GM12873 (cell line): Measurements from ENCODE around the gene HRH1.

Experiments used
- TF ChIP-seq, protein P1 (sequence below): IDR thresholded peaks from 2 replicates; pipeline ENCODE4 v1.5.1; 2012; ENCODE audit warnings: low read depth, mild to moderate bottlenecking, moderate library complexity, low read length, control low read depth; ENCODE audit not compliant: insufficient read depth; ENCODE audit errors: missing control alignments

Gene HRH1

DNA sequence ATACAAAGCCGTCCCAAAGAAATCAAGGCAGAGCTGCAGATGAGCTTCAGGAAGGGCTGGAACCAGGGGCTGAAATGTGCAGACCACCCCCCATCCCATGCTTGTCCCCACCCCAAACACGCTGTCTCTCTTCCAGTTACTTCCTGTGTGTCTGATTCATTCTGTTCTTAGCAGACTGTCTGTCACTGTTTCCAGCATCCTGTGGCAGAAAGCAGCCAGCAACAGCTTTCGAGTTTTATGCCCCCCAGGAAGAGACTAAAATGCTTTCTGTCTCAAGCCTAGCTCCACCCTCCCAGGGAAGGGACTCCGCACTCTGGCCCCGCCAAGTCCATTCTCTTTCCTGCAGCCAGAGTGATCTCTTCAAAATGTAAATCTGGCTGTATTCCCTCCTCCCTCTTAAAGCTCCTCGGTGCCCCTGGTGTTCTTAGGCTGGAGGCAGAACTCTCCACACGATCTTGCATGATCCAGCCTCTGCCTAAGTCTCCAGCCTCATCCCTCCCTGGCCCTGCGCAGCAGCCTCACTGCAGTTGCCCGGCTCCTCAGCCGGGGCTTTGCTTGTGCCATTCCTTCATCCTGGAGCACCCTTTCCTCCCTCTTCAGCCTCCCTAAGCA is 41.5 kb downstream of the HRH1 start:
- TF ChIP-seq, protein P1, sequence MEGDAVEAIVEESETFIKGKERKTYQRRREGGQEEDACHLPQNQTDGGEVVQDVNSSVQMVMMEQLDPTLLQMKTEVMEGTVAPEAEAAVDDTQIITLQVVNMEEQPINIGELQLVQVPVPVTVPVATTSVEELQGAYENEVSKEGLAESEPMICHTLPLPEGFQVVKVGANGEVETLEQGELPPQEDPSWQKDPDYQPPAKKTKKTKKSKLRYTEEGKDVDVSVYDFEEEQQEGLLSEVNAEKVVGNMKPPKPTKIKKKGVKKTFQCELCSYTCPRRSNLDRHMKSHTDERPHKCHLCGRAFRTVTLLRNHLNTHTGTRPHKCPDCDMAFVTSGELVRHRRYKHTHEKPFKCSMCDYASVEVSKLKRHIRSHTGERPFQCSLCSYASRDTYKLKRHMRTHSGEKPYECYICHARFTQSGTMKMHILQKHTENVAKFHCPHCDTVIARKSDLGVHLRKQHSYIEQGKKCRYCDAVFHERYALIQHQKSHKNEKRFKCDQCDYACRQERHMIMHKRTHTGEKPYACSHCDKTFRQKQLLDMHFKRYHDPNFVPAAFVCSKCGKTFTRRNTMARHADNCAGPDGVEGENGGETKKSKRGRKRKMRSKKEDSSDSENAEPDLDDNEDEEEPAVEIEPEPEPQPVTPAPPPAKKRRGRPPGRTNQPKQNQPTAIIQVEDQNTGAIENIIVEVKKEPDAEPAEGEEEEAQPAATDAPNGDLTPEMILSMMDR: no peak

DNA sequence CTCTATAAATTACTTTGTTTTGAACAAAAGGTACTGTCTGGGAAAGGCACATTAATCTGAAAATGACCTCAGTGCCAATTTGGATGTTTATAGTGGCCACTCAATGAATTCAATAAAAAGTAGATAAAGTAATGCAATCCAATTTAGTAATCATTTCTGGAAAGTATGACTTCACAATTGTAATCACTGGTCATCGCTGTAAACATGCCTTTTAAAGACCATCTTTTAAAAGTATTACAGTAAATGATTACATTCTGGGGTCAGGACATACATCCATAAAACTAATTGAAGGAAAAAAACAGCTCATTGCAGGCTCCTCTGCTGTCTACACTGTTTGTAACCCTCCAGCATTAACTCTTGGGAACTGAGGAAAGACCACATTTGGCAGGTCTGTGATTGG is 43.2 kb downstream of the HRH1 start:
- TF ChIP-seq, protein P1: no peak

DNA sequence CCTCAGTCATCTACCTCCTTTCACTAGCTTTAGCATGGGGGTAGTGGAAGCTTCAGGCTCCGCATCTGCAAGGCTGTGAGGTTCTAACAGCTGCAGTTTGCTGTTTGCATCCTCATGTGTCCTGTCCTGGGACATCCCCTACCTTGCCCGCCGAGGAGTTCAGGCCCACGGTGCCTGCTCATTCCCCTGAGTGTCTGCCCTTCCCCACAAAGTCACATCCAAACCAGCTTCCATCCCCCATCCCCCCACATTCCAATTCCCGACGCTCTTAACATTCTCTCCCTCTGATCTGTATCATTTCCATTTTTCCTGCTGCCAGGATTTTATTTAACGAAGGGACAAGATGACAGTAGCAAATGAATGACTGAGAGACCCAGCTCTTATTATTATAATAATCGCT is 43.8 kb downstream of the HRH1 start:
- TF ChIP-seq, protein P1: no peak

DNA sequence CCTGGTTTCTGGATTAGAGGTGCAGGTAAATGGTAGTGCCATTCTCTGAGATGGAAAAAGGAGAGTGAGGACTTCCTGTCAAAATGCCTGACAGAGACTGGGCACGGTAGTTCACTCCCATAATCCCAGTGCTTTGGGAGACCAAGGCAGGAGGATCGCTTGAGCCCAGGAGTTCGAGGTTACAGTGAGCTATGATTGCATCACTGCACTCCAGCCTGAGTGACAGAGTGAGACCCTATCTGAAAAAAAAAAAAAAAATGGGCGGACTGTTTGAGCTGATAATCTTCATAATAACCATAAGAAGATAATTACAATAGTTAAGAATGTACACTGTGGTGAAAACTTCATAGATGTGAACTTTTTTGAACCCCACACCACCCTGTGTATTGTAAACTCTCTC is 44.2 kb downstream of the HRH1 start:
- TF ChIP-seq, protein P1: no peak

DNA sequence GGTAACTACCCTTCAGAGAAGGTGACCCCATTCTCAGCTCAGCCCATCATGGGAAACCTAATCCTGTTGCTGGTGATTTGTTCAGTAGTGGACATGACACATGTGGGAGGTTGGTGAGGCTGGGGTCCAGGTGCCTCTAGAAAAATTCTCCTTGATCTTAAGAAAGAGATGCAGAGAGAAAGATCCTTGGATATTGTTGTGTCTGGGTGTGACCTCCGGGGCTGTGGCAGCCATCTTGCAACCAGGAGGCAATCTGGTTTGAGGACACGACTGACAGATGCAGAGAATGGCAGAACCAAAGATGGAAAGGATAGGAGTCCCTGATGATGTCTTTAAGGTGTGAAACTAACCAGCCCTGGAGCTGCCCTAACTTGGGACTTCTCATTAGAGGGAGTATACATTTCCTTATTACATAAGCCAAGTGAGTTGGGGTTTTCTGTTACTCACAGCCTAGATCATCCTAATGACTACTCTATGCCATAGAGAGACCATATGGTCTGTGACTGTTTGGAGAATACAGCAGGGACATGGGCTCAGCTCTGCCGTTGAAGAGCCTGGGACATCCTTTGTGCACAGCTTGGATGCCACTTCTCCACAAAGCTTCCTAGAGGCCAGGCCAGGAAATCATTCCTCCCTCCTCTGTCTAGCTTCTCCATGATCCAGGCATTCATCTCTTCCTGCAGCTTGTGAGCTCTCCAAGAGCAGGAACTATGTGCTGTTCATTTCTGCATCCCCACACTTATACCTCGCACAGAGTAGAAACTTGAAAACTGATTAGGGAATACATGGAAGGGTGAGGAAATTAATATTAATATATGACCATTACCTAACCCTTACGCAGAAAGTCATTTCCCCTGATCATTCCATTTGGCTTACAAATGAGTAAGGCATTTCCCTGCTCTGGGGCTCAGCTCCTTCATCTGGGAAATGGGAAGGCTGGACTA is 45.9 kb downstream of the HRH1 start:
- TF ChIP-seq, protein P1: no peak

DNA sequence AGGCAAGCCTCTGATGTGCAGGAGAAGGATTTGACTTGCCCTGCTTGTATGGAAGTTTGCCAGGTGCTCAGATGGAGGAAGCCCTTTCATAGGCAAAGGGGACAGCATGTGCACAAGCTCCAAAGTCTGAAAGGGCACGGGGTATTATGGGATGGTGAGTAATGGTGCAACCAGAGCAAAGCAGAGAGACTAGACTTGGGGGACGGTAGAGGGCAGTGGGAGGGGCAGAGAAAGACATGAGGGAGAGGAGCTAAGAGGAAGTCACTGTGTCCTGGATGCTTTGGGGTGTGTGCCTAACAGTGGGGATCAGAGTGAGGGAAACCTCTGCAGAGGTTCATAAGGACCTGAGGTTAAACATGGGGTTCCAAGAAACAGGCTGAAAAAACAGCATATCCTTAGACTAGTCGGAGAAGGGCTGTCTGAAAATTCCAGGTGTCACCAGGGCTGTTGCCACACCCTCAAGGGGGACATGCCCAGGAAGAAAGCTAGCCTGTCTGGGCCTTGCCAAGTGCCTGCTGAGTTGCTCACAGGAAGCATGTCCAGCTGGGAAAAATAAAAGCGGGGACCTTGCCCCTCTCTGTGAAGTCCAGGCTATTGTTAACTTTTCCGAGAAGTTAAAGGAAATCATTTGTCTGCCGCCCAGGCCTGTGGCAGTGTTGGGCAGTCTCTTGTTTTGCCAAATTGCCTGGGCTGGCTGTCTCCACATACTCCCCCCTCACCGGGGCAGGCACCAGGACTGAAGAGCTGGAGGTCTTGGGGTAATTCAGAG is 47.1 kb downstream of the HRH1 start:
- TF ChIP-seq, protein P1: no peak

DNA sequence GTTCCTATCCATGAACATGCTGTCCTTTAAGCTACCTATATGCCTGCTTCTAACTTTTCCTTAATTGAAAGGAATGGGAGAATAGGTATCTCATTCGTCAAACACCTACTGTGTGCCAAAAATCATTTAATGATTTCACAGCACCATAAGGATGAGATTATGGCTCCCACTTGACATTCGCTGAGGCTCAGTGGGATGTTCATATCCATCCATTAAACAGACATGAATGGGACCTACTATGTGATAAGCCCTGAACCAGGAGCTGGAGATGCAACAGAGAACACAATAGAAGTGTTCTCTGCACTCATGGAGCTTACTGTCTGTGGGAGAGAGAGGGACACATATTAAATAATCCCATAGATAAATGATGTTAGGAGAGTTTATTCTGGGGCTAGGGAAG is 49.7 kb downstream of the HRH1 start:
- TF ChIP-seq, protein P1: no peak
